Esophagus muscularis mucosa (tissue), 4 donors: ENCODE measurements around the gene MCM7.

Experiments
- CTCF ChIP-seq, 3 experiments: fragments of 200-600 bp in 2 of 3; fragments of 450-650 bp in 1 of 3; sonication (generic) in 2 of 3; IDR thresholded peaks; one replicate each; pipeline ENCODE4 v1.5.1; 2017 to 2019; ENCODE audit warnings: antibody characterized with exemption in 3 of 3, mild to moderate bottlenecking in 2 of 3, moderate library complexity in 1 of 3
- EP300 ChIP-seq: sonication (generic); formaldehyde crosslinking; IDR thresholded peaks from one replicate; pipeline ENCODE4 v1.6.1; 2017; ENCODE audit warnings: antibody characterized with exemption
- POLR2A ChIP-seq: fragments of 450-650 bp; IDR thresholded peaks from one replicate; pipeline ENCODE4 v1.6.1; 2017; ENCODE audit warnings: antibody characterized with exemption, moderate library complexity, mild to moderate bottlenecking, low read depth
- POLR2AphosphoS5 ChIP-seq, 2 donors: sonication (generic); formaldehyde crosslinking; IDR thresholded peaks; one replicate each; pipeline ENCODE4 v1.6.1; 2017; ENCODE audit warnings: antibody characterized with exemption in 2 of 2

- TF ChIP-seq CTCF (IDR thresholded peaks at IDR 0.05): no peak
- no peak for TF ChIP-seq EP300
- no peak for TF ChIP-seq POLR2AphosphoS5 (IDR thresholded peaks at IDR 0.05)
- TF ChIP-seq POLR2A: no peak
Measured at GRCh38 chr7:100057006-100057405, 44.2 kb downstream of the MCM7 start.
